SK-N-SH treated with all-trans-retinoic acid at 6 μM for 48 hours (cell line): ENCODE results near the gene UBE4A.

ENCODE experiments used
- ISL1 ChIP-seq: fragments of 250-450 bp; sonication (Bioruptor Pico); IDR thresholded peaks from 2 replicates; pipeline ENCODE4 v2.1.2; 2022; ENCODE audit warnings: mild to moderate bottlenecking, moderate library complexity
- ZFP3 ChIP-seq: fragments of 250-450 bp; sonication (Bioruptor Pico); IDR thresholded peaks from 2 replicates; pipeline ENCODE4 v1.5.0; 2020; ENCODE audit warnings: mild to moderate bottlenecking, moderate library complexity
- ZNF70 ChIP-seq: fragments of 450-650 bp; formaldehyde crosslinking; IDR thresholded peaks from 2 replicates; pipeline ENCODE4 v1.5.0; 2020; ENCODE audit warnings: mild to moderate bottlenecking, moderate library complexity
- TF ChIP-seq, protein P1 (sequence below): fragments of 250-450 bp; sonication (Bioruptor Pico); IDR thresholded peaks from 2 replicates; pipeline ENCODE4 v1.5.1; 2020; ENCODE audit warnings: low read depth, mild to moderate bottlenecking, moderate library complexity
- TF ChIP-seq, protein P2 (sequence below): fragments of 250-450 bp; sonication (Bioruptor Pico); IDR thresholded peaks from 2 replicates; pipeline ENCODE4 v1.8.0; 2020; ENCODE audit warnings: mild to moderate bottlenecking, moderate library complexity, borderline replicate concordance

DNA sequence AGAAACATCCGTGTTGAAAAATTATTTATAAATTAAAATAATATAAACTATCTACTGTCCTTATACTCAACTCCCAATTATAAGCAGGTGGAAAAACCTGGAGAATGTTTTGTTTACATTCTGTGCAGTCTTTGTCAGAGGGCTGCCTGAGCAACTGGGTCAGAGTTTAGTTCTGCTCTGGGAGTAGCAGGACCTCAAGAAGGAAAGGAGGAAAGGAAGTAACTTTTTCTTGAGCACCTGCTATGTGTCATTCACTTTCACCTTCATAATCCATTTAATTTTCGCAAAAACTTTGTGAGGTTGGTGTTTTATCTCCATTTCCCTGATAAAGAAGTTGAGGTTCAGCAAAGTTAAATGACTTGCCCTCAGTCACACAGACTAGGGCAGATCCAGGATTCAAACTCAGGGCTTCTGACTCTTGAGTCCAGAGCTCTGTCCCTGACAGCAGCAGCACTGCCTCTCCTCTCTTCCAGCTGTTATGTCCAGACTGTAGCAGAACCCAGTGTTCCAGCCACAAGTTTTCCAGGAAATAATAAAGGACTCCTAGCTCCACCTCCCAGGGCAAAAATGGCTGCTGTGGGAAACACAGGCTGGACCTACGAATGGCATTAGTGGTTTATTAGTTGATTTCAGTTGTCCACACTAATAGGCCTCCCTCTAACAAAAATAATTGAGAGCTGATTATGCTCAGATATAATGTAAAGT, 48.5 kb upstream of the UBE4A start:
- TF ChIP-seq, protein P1, sequence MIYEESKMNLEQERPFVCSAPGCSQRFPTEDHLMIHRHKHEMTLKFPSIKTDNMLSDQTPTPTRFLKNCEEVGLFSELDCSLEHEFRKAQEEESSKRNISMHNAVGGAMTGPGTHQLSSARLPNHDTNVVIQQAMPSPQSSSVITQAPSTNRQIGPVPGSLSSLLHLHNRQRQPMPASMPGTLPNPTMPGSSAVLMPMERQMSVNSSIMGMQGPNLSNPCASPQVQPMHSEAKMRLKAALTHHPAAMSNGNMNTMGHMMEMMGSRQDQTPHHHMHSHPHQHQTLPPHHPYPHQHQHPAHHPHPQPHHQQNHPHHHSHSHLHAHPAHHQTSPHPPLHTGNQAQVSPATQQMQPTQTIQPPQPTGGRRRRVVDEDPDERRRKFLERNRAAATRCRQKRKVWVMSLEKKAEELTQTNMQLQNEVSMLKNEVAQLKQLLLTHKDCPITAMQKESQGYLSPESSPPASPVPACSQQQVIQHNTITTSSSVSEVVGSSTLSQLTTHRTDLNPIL: no peak
- TF ChIP-seq, protein P2, sequence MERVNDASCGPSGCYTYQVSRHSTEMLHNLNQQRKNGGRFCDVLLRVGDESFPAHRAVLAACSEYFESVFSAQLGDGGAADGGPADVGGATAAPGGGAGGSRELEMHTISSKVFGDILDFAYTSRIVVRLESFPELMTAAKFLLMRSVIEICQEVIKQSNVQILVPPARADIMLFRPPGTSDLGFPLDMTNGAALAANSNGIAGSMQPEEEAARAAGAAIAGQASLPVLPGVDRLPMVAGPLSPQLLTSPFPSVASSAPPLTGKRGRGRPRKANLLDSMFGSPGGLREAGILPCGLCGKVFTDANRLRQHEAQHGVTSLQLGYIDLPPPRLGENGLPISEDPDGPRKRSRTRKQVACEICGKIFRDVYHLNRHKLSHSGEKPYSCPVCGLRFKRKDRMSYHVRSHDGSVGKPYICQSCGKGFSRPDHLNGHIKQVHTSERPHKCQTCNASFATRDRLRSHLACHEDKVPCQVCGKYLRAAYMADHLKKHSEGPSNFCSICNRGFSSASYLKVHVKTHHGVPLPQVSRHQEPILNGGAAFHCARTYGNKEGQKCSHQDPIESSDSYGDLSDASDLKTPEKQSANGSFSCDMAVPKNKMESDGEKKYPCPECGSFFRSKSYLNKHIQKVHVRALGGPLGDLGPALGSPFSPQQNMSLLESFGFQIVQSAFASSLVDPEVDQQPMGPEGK (CRISPR knock-in tag): no peak
- no peak for TF ChIP-seq ZNF70 (CRISPR knock-in tag)
- no peak for TF ChIP-seq ISL1 (CRISPR knock-in tag)
- no peak for TF ChIP-seq ZFP3 (CRISPR knock-in tag)
